ENCODE data around the gene SMPD2.
"Not testable (repeated sequence)": the region's sequence is repeated elsewhere in the genome, so short reads cannot be mapped to it uniquely, and the experiment has no call there.

DNA sequence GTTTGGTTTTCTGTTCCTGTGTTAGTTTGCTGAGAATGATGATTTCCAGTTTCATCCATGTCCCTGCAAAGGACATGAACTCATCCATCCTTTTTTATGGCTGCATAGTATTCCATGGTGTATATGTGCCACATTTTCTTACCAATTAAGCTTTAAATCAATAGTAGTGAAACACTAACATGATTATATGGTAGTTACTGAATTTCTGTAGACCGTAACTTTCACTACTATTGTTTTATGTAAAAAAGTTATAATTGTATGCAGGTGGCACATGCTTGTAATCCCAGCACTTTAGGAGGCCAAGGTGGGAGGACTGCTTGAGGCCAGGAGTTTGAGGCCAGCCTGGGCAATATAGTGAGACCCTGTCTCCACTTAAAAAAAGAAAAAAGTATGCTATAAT is 20.7 kb downstream of the SMPD2 start:
- not testable (repeated sequence) for TF ChIP-seq EZH2 (IDR thresholded peaks at IDR 0.05; ENCODE audit: borderline replicate concordance, insufficient read depth, low read depth, low read length, poor library complexity, severe bottlenecking)
- TF ChIP-seq, protein P1, sequence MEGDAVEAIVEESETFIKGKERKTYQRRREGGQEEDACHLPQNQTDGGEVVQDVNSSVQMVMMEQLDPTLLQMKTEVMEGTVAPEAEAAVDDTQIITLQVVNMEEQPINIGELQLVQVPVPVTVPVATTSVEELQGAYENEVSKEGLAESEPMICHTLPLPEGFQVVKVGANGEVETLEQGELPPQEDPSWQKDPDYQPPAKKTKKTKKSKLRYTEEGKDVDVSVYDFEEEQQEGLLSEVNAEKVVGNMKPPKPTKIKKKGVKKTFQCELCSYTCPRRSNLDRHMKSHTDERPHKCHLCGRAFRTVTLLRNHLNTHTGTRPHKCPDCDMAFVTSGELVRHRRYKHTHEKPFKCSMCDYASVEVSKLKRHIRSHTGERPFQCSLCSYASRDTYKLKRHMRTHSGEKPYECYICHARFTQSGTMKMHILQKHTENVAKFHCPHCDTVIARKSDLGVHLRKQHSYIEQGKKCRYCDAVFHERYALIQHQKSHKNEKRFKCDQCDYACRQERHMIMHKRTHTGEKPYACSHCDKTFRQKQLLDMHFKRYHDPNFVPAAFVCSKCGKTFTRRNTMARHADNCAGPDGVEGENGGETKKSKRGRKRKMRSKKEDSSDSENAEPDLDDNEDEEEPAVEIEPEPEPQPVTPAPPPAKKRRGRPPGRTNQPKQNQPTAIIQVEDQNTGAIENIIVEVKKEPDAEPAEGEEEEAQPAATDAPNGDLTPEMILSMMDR (IDR thresholded peaks at IDR 0.05): not testable (repeated sequence)
